ENCODE measurements around the gene STK39. TPM values are rescaled to one million over a fixed set of nuclear protein-coding genes. Genes with fewer than 3 reads are reported as not detected.

Gene STK39
- total and polyA plus RNA-seq, 2 donors (not counting 1 experiment from before 2014, with no cell fraction given): 2.3 to 14.6 TPM

- CTCF ChIA-PET: no interaction called here
- Histone ChIP-seq H3K4me3 (ENCODE audit: control extremely low read depth in 1 of 5, extremely low read depth in 1 of 5, insufficient read depth in 1 of 5, low read depth in 2 of 5, low read length in 4 of 5) (no peak overlapping the region), H3K4me2 (replicated peaks; ENCODE audit: low read depth, low read length, poor library complexity, severe bottlenecking) (no peak overlapping the region), H2AFZ (ENCODE audit: insufficient read depth, low read depth, low read length, poor library complexity, severe bottlenecking) (no peak overlapping the region), H3K79me2 (ENCODE audit: control insufficient read depth, insufficient read depth, low read length) (no peaks in the 10 kb centered on the region), H4K20me1 (ENCODE audit: control insufficient read depth, insufficient read depth, low read length, poor library complexity, severe bottlenecking) (no peaks in the 10 kb centered on the region), H3K9ac (ENCODE audit: low read length) (no peak overlapping the region), H3K9me3 (ENCODE audit: control extremely low read depth in 1 of 3, control insufficient read depth in 2 of 3, insufficient read depth in 1 of 3, low read length in 2 of 3) (peaks cover 0 to 4% (median 0%) of the 10 kb centered on the region in 3 donors), H3K27me3 (replicated peaks in 1 of 4; ENCODE audit: control extremely low read depth in 1 of 4, control insufficient read depth in 3 of 4, insufficient read depth in 4 of 4, low read length in 3 of 4) (no peaks in the 10 kb centered on the region), H3K4me1 (ENCODE audit: control insufficient read depth in 2 of 2, insufficient read depth in 2 of 2, low read length in 2 of 2) (no peaks in the 10 kb centered on the region), H3K27ac (ENCODE audit: low read length in 2 of 2) (no peak overlapping the region), H3K36me3 (replicated peaks in 1 of 2; ENCODE audit: control extremely low read depth in 1 of 2, control insufficient read depth in 1 of 2, extremely low read depth in 1 of 2, insufficient read depth in 2 of 2, low read length in 1 of 2) (peaks cover 0 to 4% of the 10 kb centered on the region in 2 experiments)
- no peak for TF ChIP-seq EZH2 (IDR thresholded peaks at IDR 0.05; ENCODE audit: borderline replicate concordance, insufficient read depth, low read depth, low read length, poor library complexity, severe bottlenecking)
- TF ChIP-seq, protein P1, sequence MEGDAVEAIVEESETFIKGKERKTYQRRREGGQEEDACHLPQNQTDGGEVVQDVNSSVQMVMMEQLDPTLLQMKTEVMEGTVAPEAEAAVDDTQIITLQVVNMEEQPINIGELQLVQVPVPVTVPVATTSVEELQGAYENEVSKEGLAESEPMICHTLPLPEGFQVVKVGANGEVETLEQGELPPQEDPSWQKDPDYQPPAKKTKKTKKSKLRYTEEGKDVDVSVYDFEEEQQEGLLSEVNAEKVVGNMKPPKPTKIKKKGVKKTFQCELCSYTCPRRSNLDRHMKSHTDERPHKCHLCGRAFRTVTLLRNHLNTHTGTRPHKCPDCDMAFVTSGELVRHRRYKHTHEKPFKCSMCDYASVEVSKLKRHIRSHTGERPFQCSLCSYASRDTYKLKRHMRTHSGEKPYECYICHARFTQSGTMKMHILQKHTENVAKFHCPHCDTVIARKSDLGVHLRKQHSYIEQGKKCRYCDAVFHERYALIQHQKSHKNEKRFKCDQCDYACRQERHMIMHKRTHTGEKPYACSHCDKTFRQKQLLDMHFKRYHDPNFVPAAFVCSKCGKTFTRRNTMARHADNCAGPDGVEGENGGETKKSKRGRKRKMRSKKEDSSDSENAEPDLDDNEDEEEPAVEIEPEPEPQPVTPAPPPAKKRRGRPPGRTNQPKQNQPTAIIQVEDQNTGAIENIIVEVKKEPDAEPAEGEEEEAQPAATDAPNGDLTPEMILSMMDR (IDR thresholded peaks at IDR 0.05): no peak
- POLR2A ChIA-PET: no interaction called here
- Mint-ChIP-seq H3K4me1 (no peaks in the 10 kb centered on the region), H3K9me3 (ENCODE audit: insufficient read depth) (peaks cover 3% of the 10 kb centered on the region), H3K27ac (no peak overlapping the region), H3K4me3 (no peak overlapping the region), H3K27me3 (no peaks in the 10 kb centered on the region)
- ATAC-seq (ENCODE audit: low read depth) (no peak), DNase-seq (no peak)
- intact Hi-C loops (cut with micrococcal nuclease): no loop called here
- 100% methylated on average over 3 of the region's 3 CpGs for WGBS (ENCODE audit: insufficient coverage)
Measured at GRCh38 chr2:168079236-168079635, 168.2 kb downstream of the STK39 start.

GRCh38 chr2:168076731-168077130 lies 170.7 kb downstream of the STK39 start:
- H3K9me3 ChIP-seq (ENCODE audit: control extremely low read depth in 1 of 3, control insufficient read depth in 2 of 3, insufficient read depth in 1 of 3, low read length in 2 of 3): peaks cover 0 to 4% (median 0%) of the 10 kb centered on the region in 3 donors
- no peak overlapping the region for H3K4me2 ChIP-seq (replicated peaks; ENCODE audit: low read depth, low read length, poor library complexity, severe bottlenecking)
- ATAC-seq (ENCODE audit: low read depth): no peak
- no CpG with 5 or more reads among the region's 3 CpGs for WGBS (ENCODE audit: insufficient coverage)
- H3K4me1 Mint-ChIP-seq: no peaks in the 10 kb centered on the region
- TF ChIP-seq, protein P1 (IDR thresholded peaks at IDR 0.05): no peak
- TF ChIP-seq EZH2 (IDR thresholded peaks at IDR 0.05; ENCODE audit: borderline replicate concordance, insufficient read depth, low read depth, low read length, poor library complexity, severe bottlenecking): no peak
- intact Hi-C loops (cut with micrococcal nuclease): no loop called here
- ChIA-PET CTCF (no interaction called here), POLR2A (no interaction called here)
- H3K4me3 Mint-ChIP-seq: no peak overlapping the region
- H3K9ac ChIP-seq (ENCODE audit: low read length): no peak overlapping the region
- H3K4me3 ChIP-seq (ENCODE audit: control extremely low read depth in 1 of 5, extremely low read depth in 1 of 5, insufficient read depth in 1 of 5, low read depth in 2 of 5, low read length in 4 of 5): no peak overlapping the region
- H3K9me3 Mint-ChIP-seq (ENCODE audit: insufficient read depth): peaks cover under 1% of the 10 kb centered on the region
- no peak overlapping the region for H2AFZ ChIP-seq (ENCODE audit: insufficient read depth, low read depth, low read length, poor library complexity, severe bottlenecking)
- H3K4me1 ChIP-seq (ENCODE audit: control insufficient read depth in 2 of 2, insufficient read depth in 2 of 2, low read length in 2 of 2): no peaks in the 10 kb centered on the region
- H3K27me3 Mint-ChIP-seq: no peaks in the 10 kb centered on the region
- no peaks in the 10 kb centered on the region for H3K27me3 ChIP-seq (replicated peaks in 1 of 4; ENCODE audit: control extremely low read depth in 1 of 4, control insufficient read depth in 3 of 4, insufficient read depth in 4 of 4, low read length in 3 of 4)
- H4K20me1 ChIP-seq (ENCODE audit: control insufficient read depth, insufficient read depth, low read length, poor library complexity, severe bottlenecking): no peaks in the 10 kb centered on the region
- no peak overlapping the region for H3K27ac Mint-ChIP-seq
- H3K79me2 ChIP-seq (ENCODE audit: control insufficient read depth, insufficient read depth, low read length): no peaks in the 10 kb centered on the region
- no peaks in the 10 kb centered on the region for H3K36me3 ChIP-seq (replicated peaks in 1 of 2; ENCODE audit: control extremely low read depth in 1 of 2, control insufficient read depth in 1 of 2, extremely low read depth in 1 of 2, insufficient read depth in 2 of 2, low read length in 1 of 2)
- no peak overlapping the region for H3K27ac ChIP-seq (ENCODE audit: low read length in 2 of 2)
- no peak for DNase-seq

Data from B cell (primary cell).